ENCODE results near the gene TMEM115.
A peak's percentile ranks its signal among the peaks of the same experiment; 100 is the strongest.
"Not testable (repeated sequence)": the region's sequence is repeated elsewhere in the genome, so short reads cannot be mapped to it uniquely, and the experiment has no call there.

Gene TMEM115

GRCh38 chr3:50319181-50319893 lies 40.0 kb downstream of the TMEM115 start:
- Mint-ChIP-seq H3K4me3 (peak overlapping the region; percentile 94), H3K36me3 (peaks cover 6% of the 10 kb centered on the region), H3K9me3 (no peaks in the 10 kb centered on the region), H3K27ac (no peak overlapping the region), H3K4me1 (peaks cover 45% of the 10 kb centered on the region), H3K27me3 (no peaks in the 10 kb centered on the region)
- CTCF ChIA-PET: interaction anchor here (0.8 to 1.7 kb wide), 4 partner anchors 9 to 73 kb away, joined by 3 to 5 read pairs (median 4); partner anchors contain the start of gene TUSC2
- peak; percentile 18 for DNase-seq

- Mint-ChIP-seq H3K9me3 (no peaks in the 10 kb centered on the region), H3K4me1 (peaks cover 45% of the 10 kb centered on the region), H3K27me3 (no peaks in the 10 kb centered on the region), H3K36me3 (peaks cover 6% of the 10 kb centered on the region), H3K4me3 (no peak overlapping the region), H3K27ac (no peak overlapping the region)
- CTCF ChIA-PET: interaction anchor here (0.8 to 1.7 kb wide), 3 partner anchors 10 to 43 kb away, joined by 3 to 5 read pairs (median 3); partner anchors contain the start of gene TUSC2
- DNase-seq: peak; percentile 18
Measured at GRCh38 chr3:50318615-50319014, 40.7 kb downstream of the TMEM115 start.

GRCh38 chr3:50318163-50318562 lies 41.2 kb downstream of the TMEM115 start:
- Mint-ChIP-seq H3K9me3 (no peaks in the 10 kb centered on the region), H3K27me3 (no peaks in the 10 kb centered on the region), H3K4me1 (peaks cover 45% of the 10 kb centered on the region), H3K27ac (no peak overlapping the region), H3K36me3 (peaks cover 6% of the 10 kb centered on the region), H3K4me3 (no peak overlapping the region)
- no peak for DNase-seq
- CTCF ChIA-PET: no interaction called here

- Mint-ChIP-seq H3K9me3 (no peaks in the 10 kb centered on the region), H3K4me1 (peaks cover 45% of the 10 kb centered on the region), H3K27me3 (no peaks in the 10 kb centered on the region), H3K36me3 (peaks cover 6% of the 10 kb centered on the region), H3K27ac (no peak overlapping the region), H3K4me3 (no peak overlapping the region)
- peak; percentile 18 for DNase-seq
- CTCF ChIA-PET: no interaction called here
Measured at GRCh38 chr3:50317300-50317699, 42.0 kb downstream of the TMEM115 start.

- peaks cover 6% of the 10 kb centered on the region for H3K36me3 Mint-ChIP-seq
- H3K4me3 Mint-ChIP-seq: peak overlapping the region; percentile 22
- peak; percentile 68 for DNase-seq
- CTCF ChIA-PET: no interaction called here
- H3K9me3 Mint-ChIP-seq: no peaks in the 10 kb centered on the region
- no peaks in the 10 kb centered on the region for H3K27me3 Mint-ChIP-seq
- H3K4me1 Mint-ChIP-seq: peaks cover 45% of the 10 kb centered on the region
- H3K27ac Mint-ChIP-seq: peak overlapping the region; percentile 85
Measured at GRCh38 chr3:50316657-50317242, 42.6 kb downstream of the TMEM115 start.

- Mint-ChIP-seq H3K27ac (no peak overlapping the region), H3K4me3 (no peak overlapping the region), H3K4me1 (peaks cover 36% of the 10 kb centered on the region), H3K36me3 (peaks cover 7% of the 10 kb centered on the region), H3K9me3 (no peaks in the 10 kb centered on the region), H3K27me3 (no peaks in the 10 kb centered on the region)
- CTCF ChIA-PET: interaction anchor here (1.5 to 3.5 kb wide), 3 partner anchors 9 to 15 kb away, joined by 5 to 15 read pairs (median 7); partner anchors contain the start of genes HYAL2, HYAL3 and NAA80
- DNase-seq: no peak
Measured at GRCh38 chr3:50314816-50315215, 44.5 kb downstream of the TMEM115 start.

- peaks cover 32% of the 10 kb centered on the region for H3K4me1 Mint-ChIP-seq
- no peaks in the 10 kb centered on the region for H3K27me3 Mint-ChIP-seq
- no peak for DNase-seq
- H3K4me3 Mint-ChIP-seq: no peak overlapping the region
- H3K9me3 Mint-ChIP-seq: no peaks in the 10 kb centered on the region
- CTCF ChIA-PET: interaction anchor here (0.6 to 3.5 kb wide), 3 partner anchors 9 to 33 kb away, joined by 3 to 15 read pairs (median 5); partner anchors contain the start of gene HYAL2
- peaks cover 10% of the 10 kb centered on the region for H3K36me3 Mint-ChIP-seq
- H3K27ac Mint-ChIP-seq: no peak overlapping the region
Measured at GRCh38 chr3:50314342-50314741, 45.0 kb downstream of the TMEM115 start.

GRCh38 chr3:50312041-50312440 lies 47.3 kb downstream of the TMEM115 start:
- H3K4me3 Mint-ChIP-seq, H3K36me3 Mint-ChIP-seq, H3K27me3 Mint-ChIP-seq, DNase-seq, CTCF ChIA-PET, H3K9me3 Mint-ChIP-seq, H3K27ac Mint-ChIP-seq: not testable (repeated sequence)
- peaks cover 14% of the 10 kb centered on the region for H3K4me1 Mint-ChIP-seq
